ENCODE measurements around the gene ZC3HAV1.
A peak's percentile ranks its signal among the peaks of the same experiment; 100 is the strongest.

ZC3HAV1 gene

GRCh38 chr7:139054101-139054500 is 55.4 kb downstream of the ZC3HAV1 start:
- CTCF ChIA-PET: interaction anchor here (0.9 to 3.8 kb wide), 6 partner anchors 9 to 41 kb away, joined by 3 to 15 read pairs (median 7); no protein-coding TSS in a partner anchor
- POLR2A ChIA-PET: interaction anchor here (1.3 kb wide), 1 partner anchor 9 kb away, joined by 6 read pairs; no protein-coding TSS in a partner anchor
- WGBS (ENCODE audit: insufficient coverage): 67% methylated on average over 2 of the region's 2 CpGs
- Histone ChIP-seq H3K4me1 (ENCODE audit: control extremely low read depth in 1 of 4, control insufficient read depth in 4 of 4, insufficient read depth in 4 of 4, low read length in 3 of 4) (no peaks in the 10 kb centered on the region), H3K27me3 (replicated peaks in 2 of 5; ENCODE audit: control insufficient read depth in 4 of 5, insufficient read depth in 5 of 5, low read length in 4 of 5) (no peaks in the 10 kb centered on the region), H3K9me3 (ENCODE audit: control extremely low read depth in 1 of 5, control insufficient read depth in 4 of 5, insufficient read depth in 2 of 5, low read depth in 1 of 5, low read length in 4 of 5) (no peaks in the 10 kb centered on the region), H3K4me3 (ENCODE audit: control insufficient read depth in 1 of 7, extremely low read depth in 1 of 7, insufficient read depth in 4 of 7, low read depth in 2 of 7, low read length in 6 of 7) (no peak overlapping the region), H3K27ac (ENCODE audit: insufficient read depth in 1 of 2, low read depth in 1 of 2, low read length in 2 of 2, poor library complexity in 1 of 2, severe bottlenecking in 2 of 2) (peak overlapping the region in 1 of 2 experiments; percentile 50), H3K36me3 (ENCODE audit: control insufficient read depth in 4 of 4, insufficient read depth in 4 of 4, low read length in 3 of 4) (peaks cover 38 to 91% (median 64%) of the 10 kb centered on the region in 4 experiments)
- no peak for DNase-seq

DNA sequence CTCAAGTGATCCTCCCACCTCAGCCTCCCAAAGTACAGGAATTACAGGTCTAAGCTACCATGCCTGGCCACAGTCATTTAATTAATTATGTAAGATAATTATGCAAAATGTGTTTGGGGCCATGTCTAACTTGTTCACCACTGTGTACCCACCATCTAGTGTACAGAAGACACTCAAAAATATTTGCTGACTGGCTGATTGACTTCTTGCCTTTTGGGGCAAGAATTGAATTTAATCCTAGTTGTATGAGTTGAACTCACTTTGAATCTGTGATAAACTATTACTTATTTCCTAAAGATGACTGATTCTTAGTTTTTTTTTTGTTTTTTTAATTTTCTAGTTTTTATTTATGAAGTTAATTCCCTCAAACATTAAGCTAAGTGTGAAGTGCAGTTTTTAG is 57.9 kb downstream of the ZC3HAV1 start:
- no peaks in the 10 kb centered on the region for H3K27me3 ChIP-seq (replicated peaks in 2 of 5; ENCODE audit: control insufficient read depth in 4 of 5, insufficient read depth in 5 of 5, low read length in 4 of 5)
- no peak for DNase-seq
- H3K36me3 ChIP-seq (ENCODE audit: control insufficient read depth in 4 of 4, insufficient read depth in 4 of 4, low read length in 3 of 4): peaks cover 43 to 95% (median 66%) of the 10 kb centered on the region in 4 experiments
- no peak overlapping the region for H3K27ac ChIP-seq (ENCODE audit: insufficient read depth in 1 of 2, low read depth in 1 of 2, low read length in 2 of 2, poor library complexity in 1 of 2, severe bottlenecking in 2 of 2)
- CTCF ChIA-PET: interaction anchor here (1.2 to 3.8 kb wide), 5 partner anchors 9 to 76 kb away, joined by 3 to 15 read pairs (median 4); no protein-coding TSS in a partner anchor
- POLR2A ChIA-PET: interaction anchor here (1.7 kb wide), 1 partner anchor 8 kb away, joined by 5 read pairs; no protein-coding TSS in a partner anchor
- H3K9me3 ChIP-seq (ENCODE audit: control extremely low read depth in 1 of 5, control insufficient read depth in 4 of 5, insufficient read depth in 2 of 5, low read depth in 1 of 5, low read length in 4 of 5): no peaks in the 10 kb centered on the region
- H3K4me3 ChIP-seq (ENCODE audit: control insufficient read depth in 1 of 7, extremely low read depth in 1 of 7, insufficient read depth in 4 of 7, low read depth in 2 of 7, low read length in 6 of 7): no peak overlapping the region
- peaks cover 0 to 2% (median 0%) of the 10 kb centered on the region in 4 experiments for H3K4me1 ChIP-seq (ENCODE audit: control extremely low read depth in 1 of 4, control insufficient read depth in 4 of 4, insufficient read depth in 4 of 4, low read length in 3 of 4)

DNA sequence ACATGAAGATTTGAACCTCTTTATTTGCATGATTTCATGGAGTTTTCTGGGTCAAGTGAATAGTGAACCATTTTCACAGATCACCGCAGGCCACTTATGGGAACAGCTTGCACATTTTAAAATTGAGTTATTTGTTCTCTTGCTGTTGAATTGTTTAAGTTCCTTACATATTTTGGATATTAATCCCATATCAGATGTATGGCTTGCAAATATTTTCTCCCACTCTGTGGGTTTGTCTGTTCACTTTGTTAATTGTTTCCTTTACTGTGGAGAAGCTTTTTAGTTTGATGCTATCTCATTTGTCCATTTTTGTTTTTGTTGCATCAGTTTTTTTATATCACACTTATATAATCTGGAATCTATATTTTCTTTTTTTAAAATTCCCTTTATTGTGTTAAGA is 59.6 kb downstream of the ZC3HAV1 start:
- Histone ChIP-seq H3K4me3 (ENCODE audit: control insufficient read depth in 1 of 7, extremely low read depth in 1 of 7, insufficient read depth in 4 of 7, low read depth in 2 of 7, low read length in 6 of 7) (no peak overlapping the region), H3K36me3 (ENCODE audit: control insufficient read depth in 4 of 4, insufficient read depth in 4 of 4, low read length in 3 of 4) (peaks cover 50 to 89% (median 65%) of the 10 kb centered on the region in 4 experiments), H3K9me3 (ENCODE audit: control extremely low read depth in 1 of 5, control insufficient read depth in 4 of 5, insufficient read depth in 2 of 5, low read depth in 1 of 5, low read length in 4 of 5) (no peaks in the 10 kb centered on the region), H3K27ac (ENCODE audit: insufficient read depth in 1 of 2, low read depth in 1 of 2, low read length in 2 of 2, poor library complexity in 1 of 2, severe bottlenecking in 2 of 2) (peak overlapping the region in 1 of 2 experiments; percentile 11), H3K27me3 (replicated peaks in 2 of 5; ENCODE audit: control insufficient read depth in 4 of 5, insufficient read depth in 5 of 5, low read length in 4 of 5) (no peaks in the 10 kb centered on the region), H3K4me1 (ENCODE audit: control extremely low read depth in 1 of 4, control insufficient read depth in 4 of 4, insufficient read depth in 4 of 4, low read length in 3 of 4) (peaks cover 6 to 19% (median 13%) of the 10 kb centered on the region in 4 experiments)
- WGBS (ENCODE audit: insufficient coverage): no CpG with 5 or more reads among the region's 1 CpG
- CTCF ChIA-PET: interaction anchor here (1.2 to 2.5 kb wide), 7 partner anchors 11 to 33 kb away, joined by 3 to 13 read pairs (median 4); no protein-coding TSS in a partner anchor
- no peak for DNase-seq
- POLR2A ChIA-PET: interaction anchor here (1.7 kb wide), 1 partner anchor 10 kb away, joined by 5 read pairs; no protein-coding TSS in a partner anchor

GRCh38 chr7:139049111-139049510 is 60.4 kb downstream of the ZC3HAV1 start:
- ChIA-PET CTCF (interaction anchor here (1.2 to 2.4 kb wide), 3 partner anchors 12 to 26 kb away, joined by 4 to 7 read pairs (median 4); no protein-coding TSS in a partner anchor), POLR2A (no interaction called here)
- no peaks in the 10 kb centered on the region for H3K9me3 ChIP-seq (ENCODE audit: control extremely low read depth in 1 of 5, control insufficient read depth in 4 of 5, insufficient read depth in 2 of 5, low read depth in 1 of 5, low read length in 4 of 5)
- H3K27me3 ChIP-seq (replicated peaks in 2 of 5; ENCODE audit: control insufficient read depth in 4 of 5, insufficient read depth in 5 of 5, low read length in 4 of 5): no peaks in the 10 kb centered on the region
- peak in 1 of 3 donors; percentile 35 for DNase-seq
- peaks cover 43 to 80% (median 59%) of the 10 kb centered on the region in 4 experiments for H3K36me3 ChIP-seq (ENCODE audit: control insufficient read depth in 4 of 4, insufficient read depth in 4 of 4, low read length in 3 of 4)
- H3K4me3 ChIP-seq (ENCODE audit: control insufficient read depth in 1 of 7, extremely low read depth in 1 of 7, insufficient read depth in 4 of 7, low read depth in 2 of 7, low read length in 6 of 7): no peak overlapping the region
- H3K27ac ChIP-seq (ENCODE audit: insufficient read depth in 1 of 2, low read depth in 1 of 2, low read length in 2 of 2, poor library complexity in 1 of 2, severe bottlenecking in 2 of 2): no peak overlapping the region
- WGBS (ENCODE audit: insufficient coverage): 79% methylated on average over 6 of the region's 7 CpGs
- peaks cover 10 to 27% (median 20%) of the 10 kb centered on the region in 4 experiments for H3K4me1 ChIP-seq (ENCODE audit: control extremely low read depth in 1 of 4, control insufficient read depth in 4 of 4, insufficient read depth in 4 of 4, low read length in 3 of 4)

DNA sequence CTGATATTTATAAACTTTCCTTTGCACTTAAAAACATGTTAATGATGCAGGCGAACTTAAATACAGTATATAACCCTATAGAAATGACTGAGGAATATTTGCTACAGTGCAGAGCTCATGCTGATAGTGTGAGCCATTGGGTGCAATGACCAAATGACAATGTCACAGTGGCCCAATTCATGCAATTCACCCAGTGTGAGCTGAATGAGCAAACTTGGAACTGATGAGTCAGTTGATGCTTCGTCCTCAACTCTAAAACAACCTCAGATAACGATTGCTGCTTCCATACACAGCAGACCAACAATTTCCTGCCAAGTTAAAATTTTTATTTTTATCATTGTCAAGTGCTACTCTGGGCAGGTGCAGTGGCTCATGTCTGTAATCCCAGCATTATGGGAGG is 61.5 kb downstream of the ZC3HAV1 start:
- ChIA-PET POLR2A (no interaction called here), CTCF (interaction anchor here (1.4 to 2.4 kb wide), 4 partner anchors 16 to 27 kb away, joined by 3 to 7 read pairs (median 4); no protein-coding TSS in a partner anchor)
- no peak overlapping the region for H3K4me3 ChIP-seq (ENCODE audit: control insufficient read depth in 1 of 7, extremely low read depth in 1 of 7, insufficient read depth in 4 of 7, low read depth in 2 of 7, low read length in 6 of 7)

DNA sequence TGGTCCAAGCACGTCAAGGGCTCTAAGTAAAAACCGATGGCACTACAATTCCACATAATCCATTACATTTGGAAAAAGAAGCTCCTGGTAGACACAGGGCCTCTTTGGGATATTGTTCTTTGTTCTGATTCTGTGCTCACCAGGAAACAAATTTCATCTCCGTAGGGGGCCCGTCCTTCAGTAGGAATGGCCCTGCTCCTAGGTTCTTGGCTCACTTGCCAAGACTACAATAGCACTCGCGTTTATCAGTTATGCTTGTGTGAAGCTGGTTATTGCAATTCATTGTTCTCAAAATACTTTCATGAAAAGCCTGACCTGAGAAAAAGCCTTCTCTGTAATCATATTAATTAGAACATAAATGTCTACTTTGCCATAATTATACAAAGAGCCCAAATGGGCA is 63.4 kb downstream of the ZC3HAV1 start:
- Histone ChIP-seq H3K4me1 (ENCODE audit: control extremely low read depth in 1 of 4, control insufficient read depth in 4 of 4, insufficient read depth in 4 of 4, low read length in 3 of 4) (peaks cover 16 to 50% (median 30%) of the 10 kb centered on the region in 4 experiments), H3K27me3 (replicated peaks in 2 of 5; ENCODE audit: control insufficient read depth in 4 of 5, insufficient read depth in 5 of 5, low read length in 4 of 5) (no peaks in the 10 kb centered on the region), H3K36me3 (ENCODE audit: control insufficient read depth in 4 of 4, insufficient read depth in 4 of 4, low read length in 3 of 4) (peaks cover 28 to 54% (median 44%) of the 10 kb centered on the region in 4 experiments), H3K27ac (ENCODE audit: insufficient read depth in 1 of 2, low read depth in 1 of 2, low read length in 2 of 2, poor library complexity in 1 of 2, severe bottlenecking in 2 of 2) (no peak overlapping the region), H3K4me3 (ENCODE audit: control insufficient read depth in 1 of 7, extremely low read depth in 1 of 7, insufficient read depth in 4 of 7, low read depth in 2 of 7, low read length in 6 of 7) (no peak overlapping the region), H3K9me3 (ENCODE audit: control extremely low read depth in 1 of 5, control insufficient read depth in 4 of 5, insufficient read depth in 2 of 5, low read depth in 1 of 5, low read length in 4 of 5) (no peaks in the 10 kb centered on the region)
- ChIA-PET CTCF (interaction anchor here (0.8 to 2.5 kb wide), 9 partner anchors 9 to 82 kb away, joined by 3 to 10 read pairs (median 4); no protein-coding TSS in a partner anchor), POLR2A (interaction anchor here (1.5 kb wide), 1 partner anchor 8 kb away, joined by 6 read pairs; no protein-coding TSS in a partner anchor)
- no peak for DNase-seq
- no CpG with 5 or more reads among the region's 6 CpGs for WGBS (ENCODE audit: insufficient coverage)

More for the DNA sequence above, 61.5 kb downstream of the ZC3HAV1 start:
- Histone ChIP-seq H3K4me1 (ENCODE audit: control extremely low read depth in 1 of 4, control insufficient read depth in 4 of 4, insufficient read depth in 4 of 4, low read length in 3 of 4) (peaks cover 16 to 38% (median 27%) of the 10 kb centered on the region in 4 experiments), H3K36me3 (ENCODE audit: control insufficient read depth in 4 of 4, insufficient read depth in 4 of 4, low read length in 3 of 4) (peaks cover 38 to 69% (median 55%) of the 10 kb centered on the region in 4 experiments), H3K27me3 (replicated peaks in 2 of 5; ENCODE audit: control insufficient read depth in 4 of 5, insufficient read depth in 5 of 5, low read length in 4 of 5) (no peaks in the 10 kb centered on the region), H3K9me3 (ENCODE audit: control extremely low read depth in 1 of 5, control insufficient read depth in 4 of 5, insufficient read depth in 2 of 5, low read depth in 1 of 5, low read length in 4 of 5) (no peaks in the 10 kb centered on the region), H3K27ac (ENCODE audit: insufficient read depth in 1 of 2, low read depth in 1 of 2, low read length in 2 of 2, poor library complexity in 1 of 2, severe bottlenecking in 2 of 2) (no peak overlapping the region)
- no peak for DNase-seq
- 100% methylated on average over 1 of the region's 3 CpGs for WGBS (ENCODE audit: insufficient coverage)

All from common myeloid progenitor, CD34-positive (primary cell).